Endothelial cell of umbilical vein (primary cell): Measurements from ENCODE around the gene PTK6. TPM values are rescaled to one million over a fixed set of nuclear protein-coding genes. Genes with fewer than 3 reads are reported as not detected.

ENCODE experiments used
- BruUV-seq: library from RNA; stranded (reverse); fragments of 400-500 nt; replicated peaks from 2 replicates; lab custom pipeline; 2021; lab: Mats Ljungman, UMichigan
- CTCF ChIA-PET: fragments of 300-600, 350-600 bp; sonication (Branson Sonifier 250); formaldehyde crosslinking; loops from one replicate; lab custom pipeline; 2021; ENCODE audit warnings: antibody characterized with exemption, inconsistent platforms; lab: Charles Lee
- POLR2A ChIA-PET: fragments of 300-600, 350-600 bp; sonication (Branson Sonifier 250); formaldehyde crosslinking; loops from one replicate; lab custom pipeline; 2021; ENCODE audit warnings: antibody characterized with exemption, inconsistent platforms; lab: Charles Lee
- DNase-seq: peaks from one replicate; pipeline ENCODE4 v3.0.0-alpha.2; 2011; ENCODE audit warnings: low read depth, low spot score
- FAIRE-seq: peaks from 2 replicates; lab custom pipeline; 2011; peaks lifted over from hg19 to GRCh38; lab: Jason Lieb, UNC
- H2AFZ ChIP-seq: 2 replicates; pipeline ENCODE4 v1.6.0; 2012; ENCODE audit warnings: low read depth, low read length, control low read depth, inconsistent platforms
- H3K27ac ChIP-seq: 2 replicates; pipeline ENCODE4 v1.5.1; 2011; ENCODE audit warnings: low read depth, mild to moderate bottlenecking, control low read depth, low read length, moderate library complexity; ENCODE audit not compliant: insufficient read depth
- H3K27me3 ChIP-seq, 2 experiments: 2 replicates each; pipeline versions ENCODE4 v1.6.0 to v1.6.1; 2011; ENCODE audit warnings: low read length in 2 of 2, mixed read lengths in 1 of 2; ENCODE audit not compliant: control insufficient read depth in 2 of 2, insufficient read depth in 2 of 2
- H3K36me3 ChIP-seq, 2 experiments: 2 replicates in 1 of 2; 3 replicates in 1 of 2; pipeline ENCODE4 v1.5.1; 2011; ENCODE audit warnings: low read length in 2 of 2, mild to moderate bottlenecking in 1 of 2, moderate library complexity in 1 of 2; ENCODE audit not compliant: control insufficient read depth in 2 of 2, insufficient read depth in 2 of 2; ENCODE audit errors: extremely low read depth in 1 of 2
- H3K4me1 ChIP-seq: 3 replicates; pipeline ENCODE4 v1.5.1; 2011; ENCODE audit warnings: mild to moderate bottlenecking, low read length; ENCODE audit not compliant: control insufficient read depth, insufficient read depth; ENCODE audit errors: extremely low read depth
- H3K4me2 ChIP-seq: 2 replicates; pipeline ENCODE4 v1.6.1; 2011; ENCODE audit warnings: low read length, control low read depth, mixed read lengths; ENCODE audit not compliant: insufficient read depth
- H3K4me3 ChIP-seq, 3 experiments: fragments of 200-600 bp in 1 of 3; sonication (generic), shearing (Covaris generic) in 1 of 3; replicated peaks in 1 of 3; 2 replicates each; pipeline ENCODE4 v1.5.1; 2011 to 2016; ENCODE audit warnings: control low read depth in 3 of 3, low read length in 3 of 3, mild to moderate bottlenecking in 2 of 3, inconsistent platforms in 1 of 3, low read depth in 1 of 3, moderate library complexity in 1 of 3; ENCODE audit not compliant: insufficient read depth in 1 of 3
- H3K79me2 ChIP-seq: 2 replicates; pipeline ENCODE4 v1.6.0; 2012; ENCODE audit warnings: low read length, inconsistent platforms; ENCODE audit not compliant: control insufficient read depth, insufficient read depth
- H3K9ac ChIP-seq: replicated peaks from 2 replicates; pipeline ENCODE3; 2011; ENCODE audit warnings: low read length, control low read depth; ENCODE audit not compliant: insufficient read depth; ENCODE audit errors: extremely low read depth
- H3K9me1 ChIP-seq: replicated peaks from 3 replicates; pipeline ENCODE4 v1.6.0; 2011; ENCODE audit warnings: mild to moderate bottlenecking, low read length; ENCODE audit not compliant: control insufficient read depth, insufficient read depth; ENCODE audit errors: extremely low read depth
- H3K9me3 ChIP-seq: replicated peaks from 2 replicates; pipeline ENCODE4 v1.5.1; 2012; ENCODE audit warnings: low read length, inconsistent platforms; ENCODE audit not compliant: control insufficient read depth, insufficient read depth
- H4K20me1 ChIP-seq: replicated peaks from 2 replicates; pipeline ENCODE3; 2011; ENCODE audit warnings: mild to moderate bottlenecking, low read length; ENCODE audit not compliant: control insufficient read depth, insufficient read depth; ENCODE audit errors: extremely low read depth
- EZH2 ChIP-seq: IDR thresholded peaks from 2 replicates; pipeline ENCODE4 v1.6.1; 2012; ENCODE audit warnings: borderline replicate concordance, low read depth, mild to moderate bottlenecking, moderate library complexity, low read length, inconsistent platforms; ENCODE audit not compliant: severe bottlenecking
- FOS ChIP-seq: IDR thresholded peaks from 2 replicates; pipeline ENCODE4 v1.6.1; 2011; ENCODE audit warnings: mild to moderate bottlenecking, low read length, moderate library complexity, borderline replicate concordance; ENCODE audit not compliant: insufficient read depth
- JUN ChIP-seq: IDR thresholded peaks from 2 replicates; pipeline ENCODE4 v1.6.1; 2011; ENCODE audit warnings: borderline replicate concordance, low read depth; ENCODE audit not compliant: insufficient read length, insufficient read depth
- MYC ChIP-seq: IDR thresholded peaks from one replicate; pipeline ENCODE4 v1.6.1; 2011; ENCODE audit warnings: mild to moderate bottlenecking, low read depth, low read length
- POLR2AphosphoS5 ChIP-seq: IDR thresholded peaks from 2 replicates; pipeline ENCODE4 v1.6.1; 2012; ENCODE audit warnings: low read depth, mild to moderate bottlenecking, control low read depth, low read length, moderate library complexity; ENCODE audit not compliant: insufficient read depth
- dilution Hi-C: fragments of 300-500 bp; cut with MboI; formaldehyde crosslinking; loops from one replicate; pipeline ENCODE4 v1.15.0; 2019; ENCODE audit warnings: low sequenced_read_pairs; ENCODE audit not compliant: extremely low pct_ligation_motif_present
- intact Hi-C: fragments of 100-400 bp; cut with micrococcal nuclease; formaldehyde crosslinking; loops from one replicate; pipeline ENCODE4 v1.10.0; 2022
- polyA plus RNA-seq, 4 experiments: library from polyadenylated mRNA; depleted of rRNA in 3 of 4; stranded (reverse) in 3 of 4; unstranded in 1 of 4; fragments of >200 nt; gene quantifications; 2 replicates each; pipeline versions ENCODE4 v1.2.1 to v1.2.3, GENCODE V29; 2011 to 2012; ENCODE audit warnings: missing spikeins in 1 of 4
- total RNA-seq: library from RNA; stranded (reverse); gene quantifications from 2 replicates; pipeline ENCODE4 v1.2.3, GENCODE V29; 2021
- TF ChIP-seq, protein P1 (sequence below), 2 donors: IDR thresholded peaks; 1 replicate in 1 of 2; 2 replicates in 1 of 2; pipeline ENCODE4 v1.5.1; 2011; ENCODE audit warnings: low read length in 2 of 2, mild to moderate bottlenecking in 2 of 2, moderate library complexity in 2 of 2, control low read depth in 1 of 2, inconsistent platforms in 1 of 2, low read depth in 1 of 2; ENCODE audit not compliant: insufficient read depth in 1 of 2; ENCODE audit errors: extremely low read depth in 1 of 2

Gene PTK6
- total and polyA plus RNA-seq, 2 donors (not counting 3 experiments of a cell fraction or from before 2014, with no cell fraction given) = 0.18 TPM; not detected in 1

DNA sequence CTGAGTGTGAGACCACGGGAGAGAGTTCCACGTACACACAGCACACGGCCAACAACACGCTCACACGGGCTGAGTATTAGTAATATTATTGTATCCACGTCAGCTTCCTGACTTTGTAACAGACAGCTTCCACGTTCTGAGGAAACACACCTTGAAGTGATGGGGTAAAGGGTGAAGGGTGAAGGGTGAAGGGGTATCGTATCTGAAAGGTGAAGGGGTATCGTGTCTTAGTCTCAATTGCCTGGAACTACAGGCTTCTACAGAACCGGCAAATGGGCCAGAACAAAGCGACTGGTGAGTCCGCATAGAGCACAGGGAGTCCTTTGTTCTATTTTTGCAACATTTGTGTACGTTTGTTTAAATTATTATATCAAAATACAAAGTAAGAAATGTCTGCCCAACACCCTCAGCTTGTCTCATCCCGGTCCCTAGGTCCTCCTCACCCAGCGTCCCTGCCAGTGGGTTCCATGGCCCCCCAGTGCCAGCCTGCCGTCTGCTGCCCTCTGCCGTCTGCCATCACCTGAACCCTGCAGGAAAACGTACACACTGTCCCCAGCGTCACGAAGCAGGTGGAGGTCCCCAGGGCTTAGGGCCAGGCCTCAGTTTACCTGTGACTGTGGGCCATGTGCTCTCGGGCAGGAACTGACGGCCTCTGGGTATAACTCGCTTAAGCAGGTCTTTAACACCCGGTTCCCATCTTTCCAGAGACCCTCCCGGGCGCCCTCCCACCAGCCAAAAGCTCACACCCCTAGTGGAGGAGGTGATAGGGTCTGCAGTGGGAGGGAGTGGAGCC, 41.2 kb upstream of the PTK6 start:
- CTCF ChIA-PET = interaction anchor here (0.5 kb wide), 1 partner anchor 401 kb away, joined by 4 read pairs; the partner anchor contains the start of gene SAMD10
- no peaks in the 10 kb centered on the region for H3K36me3 ChIP-seq
- no TSS peak for BruUV-seq

More for the DNA sequence above, 41.2 kb upstream of the PTK6 start:
- Histone ChIP-seq H3K4me1 (peaks cover 6% of the 10 kb centered on the region), H3K79me2 (peaks cover 3% of the 10 kb centered on the region), H3K9me3 (no peaks in the 10 kb centered on the region), H3K4me3 (no peak overlapping the region), H3K27me3 (no peaks in the 10 kb centered on the region), H2AFZ (no peak overlapping the region), H3K9ac (no peak overlapping the region), H4K20me1 (no peaks in the 10 kb centered on the region), H3K4me2 (no peak overlapping the region), H3K9me1 (no peaks in the 10 kb centered on the region), H3K27ac (no peak overlapping the region)
- dilution Hi-C loops (no loop called here), intact Hi-C loops (no loop called here)
- POLR2A ChIA-PET = no interaction called here
- DNase-seq (no peak), FAIRE-seq (no peak)
- TF ChIP-seq, protein P1, sequence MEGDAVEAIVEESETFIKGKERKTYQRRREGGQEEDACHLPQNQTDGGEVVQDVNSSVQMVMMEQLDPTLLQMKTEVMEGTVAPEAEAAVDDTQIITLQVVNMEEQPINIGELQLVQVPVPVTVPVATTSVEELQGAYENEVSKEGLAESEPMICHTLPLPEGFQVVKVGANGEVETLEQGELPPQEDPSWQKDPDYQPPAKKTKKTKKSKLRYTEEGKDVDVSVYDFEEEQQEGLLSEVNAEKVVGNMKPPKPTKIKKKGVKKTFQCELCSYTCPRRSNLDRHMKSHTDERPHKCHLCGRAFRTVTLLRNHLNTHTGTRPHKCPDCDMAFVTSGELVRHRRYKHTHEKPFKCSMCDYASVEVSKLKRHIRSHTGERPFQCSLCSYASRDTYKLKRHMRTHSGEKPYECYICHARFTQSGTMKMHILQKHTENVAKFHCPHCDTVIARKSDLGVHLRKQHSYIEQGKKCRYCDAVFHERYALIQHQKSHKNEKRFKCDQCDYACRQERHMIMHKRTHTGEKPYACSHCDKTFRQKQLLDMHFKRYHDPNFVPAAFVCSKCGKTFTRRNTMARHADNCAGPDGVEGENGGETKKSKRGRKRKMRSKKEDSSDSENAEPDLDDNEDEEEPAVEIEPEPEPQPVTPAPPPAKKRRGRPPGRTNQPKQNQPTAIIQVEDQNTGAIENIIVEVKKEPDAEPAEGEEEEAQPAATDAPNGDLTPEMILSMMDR (IDR thresholded peaks at IDR 0.05; ENCODE audit: extremely low read depth in 1 of 2, insufficient read depth in 1 of 2, low read depth in 1 of 2, low read length in 2 of 2) = no peak
- no peak for TF ChIP-seq JUN
- no peak for TF ChIP-seq POLR2AphosphoS5
- TF ChIP-seq EZH2 = no peak
- TF ChIP-seq FOS = no peak
- no peak for TF ChIP-seq MYC
